T-helper 22 cell (primary cell): ENCODE data around the gene ATG2A.

Experiments used
- DNase-seq: peaks from one replicate; pipeline ENCODE4 v3.0.0-alpha.2; 2020; ENCODE audit warnings: low read depth

ATG2A gene

GRCh38 chr11:64902102-64902900 lies 14.7 kb downstream of the ATG2A start:
- no peak for DNase-seq

GRCh38 chr11:64900774-64901173 lies 16.2 kb downstream of the ATG2A start:
- DNase-seq, result no peak

- DNase-seq, result peak; percentile 83
Measured at GRCh38 chr11:64900263-64900678, 16.7 kb downstream of the ATG2A start.

GRCh38 chr11:64898541-64898940 lies 18.5 kb downstream of the ATG2A start:
- no peak for DNase-seq

GRCh38 chr11:64898076-64898445 lies 18.9 kb downstream of the ATG2A start:
- DNase-seq, result no peak

GRCh38 chr11:64897381-64898075 lies 19.5 kb downstream of the ATG2A start:
- no peak for DNase-seq

- no peak for DNase-seq
Measured at GRCh38 chr11:64896448-64897022, 20.5 kb downstream of the ATG2A start.

- DNase-seq, result no peak
Measured at GRCh38 chr11:64894812-64895452, 22.1 kb downstream of the ATG2A start.

GRCh38 chr11:64894070-64894811 lies 22.8 kb downstream of the ATG2A start:
- peak; percentile 67 for DNase-seq

- DNase-seq, result no peak
Measured at GRCh38 chr11:64893194-64894069, 23.6 kb downstream of the ATG2A start.

- DNase-seq, result no peak
Measured at GRCh38 chr11:64892838-64893193, 24.2 kb downstream of the ATG2A start.

- no peak for DNase-seq
Measured at GRCh38 chr11:64892411-64892831, 24.6 kb downstream of the ATG2A start.

GRCh38 chr11:64891880-64892279 lies 25.1 kb downstream of the ATG2A start:
- no peak for DNase-seq

GRCh38 chr11:64891215-64891848 lies 25.7 kb downstream of the ATG2A start:
- DNase-seq, result no peak

- no peak for DNase-seq
Measured at GRCh38 chr11:64890522-64890939, 26.5 kb downstream of the ATG2A start.

GRCh38 chr11:64888729-64889511 lies 28.1 kb downstream of the ATG2A start:
- no peak for DNase-seq

GRCh38 chr11:64888406-64888728 lies 28.6 kb downstream of the ATG2A start:
- DNase-seq, result no peak

GRCh38 chr11:64887757-64888405 lies 29.1 kb downstream of the ATG2A start:
- DNase-seq, result peak; percentile 66

GRCh38 chr11:64887234-64887756 lies 29.7 kb downstream of the ATG2A start:
- DNase-seq, result no peak
